H1 (cell line): ENCODE results near the gene RAB44. TPM values are rescaled to one million over a fixed set of nuclear protein-coding genes. Genes with fewer than 3 reads are reported as not detected.

Experiments used
- CTCF ChIA-PET: fragments of 300-600 bp; sonication (Branson Sonifier 250); formaldehyde crosslinking; loops from one replicate; lab custom pipeline; 2021; ENCODE audit not compliant: partially characterized antibody; lab: Charles Lee
- POLR2A ChIA-PET: fragments of 300-600 bp; sonication (Branson Sonifier 250); formaldehyde crosslinking; loops from one replicate; lab custom pipeline; 2021; ENCODE audit warnings: inconsistent platforms; ENCODE audit not compliant: partially characterized antibody; lab: Charles Lee
- DNase-seq, 2 experiments: peaks; one replicate each; pipeline versions ENCODE4 v3.0.0 to v3.0.0-alpha.2; 2010 to 2022; ENCODE audit warnings: low spot score in 2 of 2, low read depth in 1 of 2, mixed read lengths in 1 of 2
- FAIRE-seq: peaks from 2 replicates; lab custom pipeline; 2011; peaks lifted over from hg19 to GRCh38; lab: Jason Lieb, UNC
- H2AFZ ChIP-seq: 2 replicates; pipeline ENCODE4 v1.8.1; 2012; ENCODE audit warnings: low read length, inconsistent platforms
- H2AK5ac ChIP-seq: 2 replicates; pipeline ENCODE4 v1.6.1; 2013; ENCODE audit warnings: low read depth, low read length
- H2BK120ac ChIP-seq: replicated peaks from 2 replicates; pipeline ENCODE3; 2013; ENCODE audit warnings: low read depth, low read length, inconsistent platforms
- H2BK12ac ChIP-seq: 2 replicates; pipeline ENCODE4 v1.6.1; 2013; ENCODE audit warnings: low read depth, low read length
- H2BK15ac ChIP-seq: 2 replicates; pipeline ENCODE4 v1.6.1; 2013; ENCODE audit warnings: low read length
- H2BK20ac ChIP-seq: 2 replicates; pipeline ENCODE4 v1.6.1; 2013; ENCODE audit warnings: low read length
- H2BK5ac ChIP-seq: 2 replicates; pipeline ENCODE4 v1.6.1; 2013; ENCODE audit warnings: low read depth, low read length
- H3K14ac ChIP-seq: 2 replicates; pipeline ENCODE4 v1.6.1; 2013; ENCODE audit warnings: inconsistent platforms; ENCODE audit not compliant: insufficient read length
- H3K18ac ChIP-seq: 2 replicates; pipeline ENCODE4 v1.6.1; 2013; ENCODE audit warnings: low read length; ENCODE audit errors: extremely low read depth
- H3K23ac ChIP-seq: 2 replicates; pipeline ENCODE4 v1.6.1; 2013; ENCODE audit warnings: inconsistent platforms; ENCODE audit not compliant: insufficient read length
- H3K23me2 ChIP-seq: 2 replicates; pipeline ENCODE4 v1.6.1; 2013; ENCODE audit warnings: low read depth, low read length
- H3K27ac ChIP-seq: 2 replicates; pipeline ENCODE4 v1.6.1; 2011; ENCODE audit warnings: low read depth, low read length, inconsistent platforms
- H3K27me3 ChIP-seq, 4 experiments: replicated peaks in 1 of 4; 1 replicate in 1 of 4; 2 replicates in 3 of 4; pipeline versions ENCODE4 v1.6.1 to v1.8.1; 2011 to 2013; ENCODE audit warnings: low read length in 3 of 4, mild to moderate bottlenecking in 3 of 4, inconsistent platforms in 2 of 4, mixed read lengths in 2 of 4, moderate library complexity in 1 of 4; ENCODE audit not compliant: control insufficient read depth in 3 of 4, insufficient read depth in 3 of 4; ENCODE audit errors: extremely low read depth in 1 of 4
- H3K36me3 ChIP-seq, 4 experiments: 2 replicates each; pipeline versions ENCODE4 v1.6.1 to v1.8.1; 2011 to 2013; ENCODE audit warnings: mild to moderate bottlenecking in 4 of 4, low read length in 3 of 4, moderate library complexity in 2 of 4, control low read depth in 1 of 4, inconsistent platforms in 1 of 4; ENCODE audit not compliant: insufficient read depth in 4 of 4, control insufficient read depth in 2 of 4
- H3K4ac ChIP-seq: replicated peaks from 2 replicates; pipeline ENCODE3; 2013; ENCODE audit warnings: low read length, low read depth, mixed read lengths, inconsistent platforms; ENCODE audit not compliant: insufficient read length
- H3K4me1 ChIP-seq, 4 experiments: replicated peaks in 1 of 4; 1 replicate in 1 of 4; 2 replicates in 3 of 4; pipeline versions ENCODE4 v1.6.1 to v1.8.1; 2011 to 2013; ENCODE audit warnings: low read length in 3 of 4, inconsistent platforms in 2 of 4, mixed read lengths in 1 of 4; ENCODE audit not compliant: insufficient read depth in 4 of 4, control insufficient read depth in 3 of 4
- H3K4me2 ChIP-seq, 2 experiments: 2 replicates each; pipeline versions ENCODE4 v1.6.1 to v1.8.1; 2011 to 2013; ENCODE audit warnings: low read depth in 2 of 2, low read length in 2 of 2, control low read depth in 1 of 2, inconsistent platforms in 1 of 2, mild to moderate bottlenecking in 1 of 2; ENCODE audit not compliant: insufficient read depth in 1 of 2
- H3K4me3 ChIP-seq, 4 experiments: fragments of 200-600, 300-600 bp in 1 of 4; sonication (generic), shearing (Covaris generic), sonication (Bioruptor Twin) in 1 of 4; 2 replicates each; pipeline versions ENCODE4 v1.5.1 to v1.8.1; 2011 to 2016; ENCODE audit warnings: low read length in 4 of 4, low read depth in 3 of 4, control low read depth in 2 of 4, inconsistent platforms in 2 of 4, mild to moderate bottlenecking in 2 of 4, mixed read lengths in 1 of 4, moderate library complexity in 1 of 4; ENCODE audit not compliant: insufficient read depth in 2 of 4; ENCODE audit errors: extremely low read depth in 1 of 4
- H3K56ac ChIP-seq: replicated peaks from 2 replicates; pipeline ENCODE3; 2013; ENCODE audit warnings: low read depth, mild to moderate bottlenecking, mixed read lengths, low read length, inconsistent platforms; ENCODE audit not compliant: insufficient read length
- H3K79me1 ChIP-seq: 2 replicates; pipeline ENCODE4 v1.6.1; 2013; ENCODE audit warnings: low read depth, low read length, control low read depth
- H3K79me2 ChIP-seq, 2 experiments: 2 replicates each; pipeline versions ENCODE4 v1.6.1 to v1.8.1; 2012 to 2013; ENCODE audit warnings: low read length in 2 of 2, mild to moderate bottlenecking in 2 of 2, inconsistent platforms in 1 of 2; ENCODE audit not compliant: insufficient read depth in 2 of 2, control insufficient read depth in 1 of 2
- H3K9ac ChIP-seq, 4 experiments: replicated peaks in 1 of 4; 1 replicate in 1 of 4; 2 replicates in 3 of 4; pipeline versions ENCODE4 v1.6.1 to v1.8.1; 2011 to 2013; ENCODE audit warnings: low read depth in 3 of 4, low read length in 3 of 4, control low read depth in 2 of 4, mild to moderate bottlenecking in 2 of 4, moderate library complexity in 2 of 4, inconsistent platforms in 1 of 4; ENCODE audit errors: extremely low read depth in 1 of 4
- H3K9me3 ChIP-seq, 2 experiments: 2 replicates each; pipeline versions ENCODE4 v1.6.1 to v1.8.1; 2012 to 2013; ENCODE audit warnings: mild to moderate bottlenecking in 2 of 2, moderate library complexity in 2 of 2, control low read depth in 1 of 2, inconsistent platforms in 1 of 2, low read depth in 1 of 2, low read length in 1 of 2, mixed read lengths in 1 of 2; ENCODE audit not compliant: insufficient read depth in 2 of 2
- H4K20me1 ChIP-seq, 2 experiments: replicated peaks in 1 of 2; 2 replicates each; pipeline versions ENCODE3 to v1.8.1; 2011 to 2013; ENCODE audit warnings: inconsistent platforms in 2 of 2, low read length in 2 of 2, mild to moderate bottlenecking in 1 of 2; ENCODE audit not compliant: insufficient read depth in 2 of 2, control insufficient read depth in 1 of 2
- H4K5ac ChIP-seq: 2 replicates; pipeline ENCODE4 v1.6.1; 2013; ENCODE audit warnings: low read length, low read depth, mixed read lengths, inconsistent platforms; ENCODE audit not compliant: insufficient read length
- H4K8ac ChIP-seq: 2 replicates; pipeline ENCODE4 v1.8.0; 2013; ENCODE audit warnings: mild to moderate bottlenecking, moderate library complexity, low read length, inconsistent platforms; ENCODE audit not compliant: insufficient read depth; ENCODE audit errors: extremely low read depth
- H4K91ac ChIP-seq: replicated peaks from 2 replicates; pipeline ENCODE3; 2013; ENCODE audit warnings: low read length, mixed read lengths, inconsistent platforms; ENCODE audit not compliant: insufficient read length
- ASH2L ChIP-seq: fragments of 200-600, 300-600 bp; sonication (generic); IDR thresholded peaks from one replicate; pipeline ENCODE4 v1.7.1; 2017; ENCODE audit warnings: low read length
- EGR1 ChIP-seq: IDR thresholded peaks from 2 replicates; pipeline ENCODE4 v1.6.1; 2011; ENCODE audit warnings: low read depth, low read length, borderline replicate concordance
- GABPA ChIP-seq: IDR thresholded peaks from 2 replicates; pipeline ENCODE4 v1.6.1; 2011; ENCODE audit warnings: mild to moderate bottlenecking, low read length, moderate library complexity, borderline replicate concordance; ENCODE audit not compliant: insufficient read depth
- HDAC2 ChIP-seq, 2 experiments: fragments of 300-600 bp in 1 of 2; sonication (generic) in 1 of 2; IDR thresholded peaks; 2 replicates each; pipeline ENCODE4 v1.6.1; 2011 to 2012; ENCODE audit warnings: low read depth in 2 of 2, low read length in 2 of 2, mild to moderate bottlenecking in 2 of 2, moderate library complexity in 2 of 2, borderline replicate concordance in 1 of 2, inconsistent platforms in 1 of 2
- HDAC6 ChIP-seq: IDR thresholded peaks from one replicate; pipeline ENCODE4 v1.7.1; 2012; ENCODE audit warnings: low read depth, mild to moderate bottlenecking, inconsistent platforms, low read length, moderate library complexity
- RNF2 ChIP-seq: fragments of 200-900, 300-1000 bp; sonication (generic); IDR thresholded peaks from 2 replicates; pipeline ENCODE4 v1.7.1; 2016; ENCODE audit warnings: borderline replicate concordance, low read depth, mild to moderate bottlenecking, antibody characterized with exemption, low read length; ENCODE audit not compliant: poor library complexity, severe bottlenecking; ENCODE audit errors: missing control alignments
- SP2 ChIP-seq: IDR thresholded peaks from 2 replicates; pipeline ENCODE4 v1.6.1; 2012; ENCODE audit warnings: mild to moderate bottlenecking, low read length, inconsistent platforms
- SUZ12 ChIP-seq: fragments of 200-600 bp; sonication (generic); IDR thresholded peaks from 2 replicates; pipeline ENCODE4 v1.6.1; 2012; ENCODE audit warnings: mild to moderate bottlenecking, inconsistent platforms, low read length, moderate library complexity, mixed read lengths
- TEAD4 ChIP-seq: IDR thresholded peaks from 2 replicates; pipeline ENCODE4 v1.6.1; 2012; ENCODE audit warnings: low read depth, low read length, inconsistent platforms, mixed read lengths
- YY1 ChIP-seq: IDR thresholded peaks from 2 replicates; pipeline ENCODE4 v1.6.1; 2011; ENCODE audit warnings: low read depth, mild to moderate bottlenecking, low read length
- WGBS, 2 experiments: shearing (Covaris generic) in 1 of 2; methylation state at CpG; one replicate each; pipeline versions ENCODE4 v1.1.6 to v1.1.7; 2013 to 2015; ENCODE audit warnings: low lambda C conversion rate in 2 of 2, mixed read lengths in 2 of 2, inconsistent platforms in 1 of 2, low coverage in 1 of 2, missing lambda C conversion rate in 1 of 2; ENCODE audit not compliant: insufficient replicate concordance in 2 of 2, insufficient coverage in 1 of 2, insufficient read length in 1 of 2; ENCODE audit errors: extremely low coverage in 1 of 2, missing lambda C conversion rate in 1 of 2; 5-methylcytosine and 5-hydroxymethylcytosine counted together
- polyA plus RNA-seq, 7 experiments: library from polyadenylated mRNA; depleted of rRNA in 3 of 7; stranded (reverse) in 5 of 7; unstranded in 2 of 7; fragments of >200 nt in 5 of 7; fragments of 200-250 nt in 2 of 7; gene quantifications; 1 replicate in 5 of 7; 2 replicates in 1 of 7; 4 replicates in 1 of 7; pipeline versions ENCODE4 v1.2.1 to v1.2.3, GENCODE V29; 2011 to 2013; ENCODE audit warnings: missing spikeins in 2 of 7, mixed read lengths in 2 of 7
- total RNA-seq: library from RNA; stranded (reverse); fragmentation: NEBNext Ultra II Directional; extraction: Animal tissue kit (Norgen Biotek cat#: 25700); gene quantifications from 2 replicates; pipeline ENCODE4 v1.2.1, GENCODE V29; 2021
- TF ChIP-seq, protein P1 (sequence below): IDR thresholded peaks from 2 replicates; pipeline ENCODE4 v1.6.1; 2011; ENCODE audit warnings: low read length, improper control_type of control experiment
- TF ChIP-seq, protein P2 (sequence below): IDR thresholded peaks from 2 replicates; pipeline ENCODE4 v1.6.1; 2012; ENCODE audit warnings: inconsistent platforms

Gene RAB44
- total and polyA plus RNA-seq, 2 of the 8 experiments (the other 6 are each of a cell fraction or from before 2014, with no cell fraction given) = 0.02 TPM; not detected in 1

DNA sequence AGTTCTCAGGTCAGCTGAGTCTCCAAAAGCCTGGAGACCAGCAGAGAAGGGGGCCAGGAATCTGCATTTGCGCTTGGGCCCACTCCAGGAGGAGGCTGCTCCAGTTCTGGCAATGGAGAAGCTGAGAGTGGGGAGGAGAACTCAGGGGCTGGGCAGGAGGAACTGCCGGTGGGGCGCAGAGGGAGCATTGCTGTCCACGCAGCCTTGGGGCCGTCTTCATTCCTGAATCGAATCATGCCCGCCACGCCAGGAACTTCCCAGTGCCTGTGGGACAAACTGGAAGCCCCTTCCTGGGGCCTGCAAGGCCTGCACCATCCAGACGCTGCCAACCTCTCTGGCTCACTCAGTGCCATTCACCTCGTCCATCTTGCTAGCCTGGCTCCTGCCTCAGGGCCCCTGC lies 16.9 kb downstream of the RAB44 start:
- no peak for DNase-seq
- Histone ChIP-seq H3K79me1 (no peaks in the 10 kb centered on the region; the same call in 1 of the 2 replicates), H3K23me2 (no peaks in the 10 kb centered on the region), H3K27ac (no peak overlapping the region), H2BK120ac (no peak overlapping the region), H3K14ac (no peak overlapping the region), H4K20me1 (no peaks in the 10 kb centered on the region), H3K4ac (no peak overlapping the region), H3K27me3 (no peaks in the 10 kb centered on the region), H2BK15ac (no peak overlapping the region), H3K9ac (no peak overlapping the region), H3K18ac (no peak overlapping the region), H4K91ac (no peak overlapping the region), H2BK12ac (no peak overlapping the region), H3K4me1 (peaks cover 0 to 9% (median 6%) of the 10 kb centered on the region in 4 experiments; a peak in 5 of 7 replicates), H3K23ac (no peak overlapping the region), H2AFZ (no peak overlapping the region), H3K4me2 (no peak overlapping the region), H3K79me2 (no peaks in the 10 kb centered on the region), H4K5ac (no peak overlapping the region), H2AK5ac (no peak overlapping the region), H2BK20ac (no peak overlapping the region), H3K36me3 (no peaks in the 10 kb centered on the region), H3K9me3 (no peaks in the 10 kb centered on the region), H4K8ac (no peak overlapping the region), H3K4me3 (no peak overlapping the region), H2BK5ac (no peak overlapping the region), H3K56ac (no peak overlapping the region)
- WGBS, 2 experiments = 94% methylated on average over 10 of the region's 10 CpGs; no CpG with 5 or more reads in 1 of the 2 experiments
- FAIRE-seq = no peak
- CTCF ChIA-PET = interaction anchor here (1.4 to 1.5 kb wide), 3 partner anchors 10 to 100 kb away, joined by 3 to 5 read pairs (median 3); no protein-coding TSS in a partner anchor
- POLR2A ChIA-PET = interaction anchor here (0.8 to 1.2 kb wide), 2 partner anchors 9 to 117 kb away, joined by 3 read pairs; no protein-coding TSS in a partner anchor
- TF ChIP-seq RNF2 = no peak
- TF ChIP-seq HDAC6 = no peak
- no peak for TF ChIP-seq GABPA
- no peak for TF ChIP-seq EGR1
- no peak for TF ChIP-seq SP2
- TF ChIP-seq ASH2L = no peak
- TF ChIP-seq YY1 = no peak
- TF ChIP-seq HDAC2 (IDR thresholded peaks at IDR 0.05; ENCODE audit: borderline replicate concordance in 1 of 2, low read depth in 2 of 2, low read length in 2 of 2) = no peak
- no peak for TF ChIP-seq SUZ12
- TF ChIP-seq, protein P1, sequence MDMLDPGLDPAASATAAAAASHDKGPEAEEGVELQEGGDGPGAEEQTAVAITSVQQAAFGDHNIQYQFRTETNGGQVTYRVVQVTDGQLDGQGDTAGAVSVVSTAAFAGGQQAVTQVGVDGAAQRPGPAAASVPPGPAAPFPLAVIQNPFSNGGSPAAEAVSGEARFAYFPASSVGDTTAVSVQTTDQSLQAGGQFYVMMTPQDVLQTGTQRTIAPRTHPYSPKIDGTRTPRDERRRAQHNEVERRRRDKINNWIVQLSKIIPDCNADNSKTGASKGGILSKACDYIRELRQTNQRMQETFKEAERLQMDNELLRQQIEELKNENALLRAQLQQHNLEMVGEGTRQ = no peak
- TF ChIP-seq TEAD4 = no peak
- TF ChIP-seq, protein P2, sequence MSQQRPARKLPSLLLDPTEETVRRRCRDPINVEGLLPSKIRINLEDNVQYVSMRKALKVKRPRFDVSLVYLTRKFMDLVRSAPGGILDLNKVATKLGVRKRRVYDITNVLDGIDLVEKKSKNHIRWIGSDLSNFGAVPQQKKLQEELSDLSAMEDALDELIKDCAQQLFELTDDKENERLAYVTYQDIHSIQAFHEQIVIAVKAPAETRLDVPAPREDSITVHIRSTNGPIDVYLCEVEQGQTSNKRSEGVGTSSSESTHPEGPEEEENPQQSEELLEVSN = no peak
